Endothelial cell (in vitro differentiated cells): ENCODE data around the gene ZNF783. TPM values are rescaled to one million over a fixed set of nuclear protein-coding genes. Genes with fewer than 3 reads are reported as not detected.

ENCODE experiments used
- DNase-seq: peaks from one replicate; pipeline ENCODE4 v3.0.0; 2021; ENCODE audit warnings: low spot score
- H3K27ac Mint-ChIP-seq: one replicate; pipeline ENCODE4 v1.8.0; 2021; ENCODE audit warnings: mixed read lengths, inconsistent platforms; ENCODE audit not compliant: unreplicated experiment
- H3K27me3 Mint-ChIP-seq: one replicate; pipeline ENCODE4 v1.8.0; 2021; ENCODE audit warnings: mild to moderate bottlenecking, moderate library complexity, mixed read lengths, inconsistent platforms; ENCODE audit not compliant: unreplicated experiment
- H3K36me3 Mint-ChIP-seq: one replicate; pipeline ENCODE4 v1.8.0; 2021; ENCODE audit warnings: mild to moderate bottlenecking, low read depth, mixed read lengths, inconsistent platforms; ENCODE audit not compliant: unreplicated experiment
- H3K4me1 Mint-ChIP-seq: one replicate; pipeline ENCODE4 v1.8.0; 2021; ENCODE audit warnings: mild to moderate bottlenecking, mixed read lengths, inconsistent platforms; ENCODE audit not compliant: unreplicated experiment
- H3K4me3 Mint-ChIP-seq: one replicate; pipeline ENCODE4 v1.8.0; 2021; ENCODE audit warnings: mild to moderate bottlenecking, mixed read lengths, inconsistent platforms; ENCODE audit not compliant: unreplicated experiment
- H3K9me3 Mint-ChIP-seq: one replicate; pipeline ENCODE4 v1.8.0; 2021; ENCODE audit warnings: mixed read lengths, inconsistent platforms; ENCODE audit not compliant: unreplicated experiment
- total RNA-seq: library from RNA; stranded (reverse); fragmentation: NEBNext Ultra II Directional; extraction: Animal tissue kit (Norgen Biotek cat#: 25700); gene quantifications from one replicate; pipeline ENCODE4 v1.2.1, GENCODE V29; 2021; ENCODE audit not compliant: unreplicated experiment
- TF ChIP-seq, protein P1 (sequence below): fragments of 200-600 bp; sonication (generic); IDR thresholded peaks from one replicate; pipeline ENCODE4 v1.5.0; 2021; ENCODE audit warnings: antibody characterized with exemption; ENCODE audit not compliant: unreplicated experiment

ZNF783 gene
- total RNA-seq, 1 donor from 2014 or later, result 15.3 TPM

DNA sequence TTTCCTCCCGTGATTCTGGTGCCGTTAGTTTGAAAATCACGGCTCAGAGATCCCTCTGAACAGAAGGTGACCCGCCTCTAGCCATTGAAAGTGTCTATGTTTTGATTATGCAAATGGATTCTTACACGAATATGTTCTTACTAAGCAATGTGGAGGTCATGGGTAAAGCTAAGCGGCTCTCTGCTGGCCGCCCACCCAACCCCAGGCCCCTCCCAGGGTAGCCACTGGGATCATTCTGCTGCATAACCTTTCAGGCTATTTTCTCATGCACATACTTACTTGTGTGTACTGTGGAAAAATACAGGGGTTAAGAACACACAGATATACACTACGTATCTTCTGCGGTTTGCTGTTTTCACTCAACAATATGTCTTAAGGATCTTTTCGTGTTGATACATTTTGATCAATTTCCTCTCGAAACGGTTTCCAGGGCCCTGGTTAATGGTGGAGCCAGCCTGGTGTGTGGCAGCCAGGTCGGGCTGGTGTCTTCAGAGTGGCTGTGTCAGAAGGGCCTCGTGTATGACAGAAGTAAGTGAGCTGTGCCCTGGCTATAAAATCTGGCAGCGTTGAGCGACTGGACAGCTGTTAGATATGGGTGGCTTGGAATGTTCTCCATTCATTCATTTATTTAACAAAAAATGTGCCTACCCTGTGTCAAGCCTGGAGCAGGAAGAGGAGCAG, 29.9 kb downstream of the ZNF783 start:
- Mint-ChIP-seq H3K27ac (no peak overlapping the region), H3K9me3 (no peaks in the 10 kb centered on the region), H3K36me3 (peaks cover 12% of the 10 kb centered on the region), H3K4me3 (no peak overlapping the region), H3K4me1 (no peaks in the 10 kb centered on the region), H3K27me3 (peaks cover 10% of the 10 kb centered on the region)
- DNase-seq, result no peak
- TF ChIP-seq, protein P1, sequence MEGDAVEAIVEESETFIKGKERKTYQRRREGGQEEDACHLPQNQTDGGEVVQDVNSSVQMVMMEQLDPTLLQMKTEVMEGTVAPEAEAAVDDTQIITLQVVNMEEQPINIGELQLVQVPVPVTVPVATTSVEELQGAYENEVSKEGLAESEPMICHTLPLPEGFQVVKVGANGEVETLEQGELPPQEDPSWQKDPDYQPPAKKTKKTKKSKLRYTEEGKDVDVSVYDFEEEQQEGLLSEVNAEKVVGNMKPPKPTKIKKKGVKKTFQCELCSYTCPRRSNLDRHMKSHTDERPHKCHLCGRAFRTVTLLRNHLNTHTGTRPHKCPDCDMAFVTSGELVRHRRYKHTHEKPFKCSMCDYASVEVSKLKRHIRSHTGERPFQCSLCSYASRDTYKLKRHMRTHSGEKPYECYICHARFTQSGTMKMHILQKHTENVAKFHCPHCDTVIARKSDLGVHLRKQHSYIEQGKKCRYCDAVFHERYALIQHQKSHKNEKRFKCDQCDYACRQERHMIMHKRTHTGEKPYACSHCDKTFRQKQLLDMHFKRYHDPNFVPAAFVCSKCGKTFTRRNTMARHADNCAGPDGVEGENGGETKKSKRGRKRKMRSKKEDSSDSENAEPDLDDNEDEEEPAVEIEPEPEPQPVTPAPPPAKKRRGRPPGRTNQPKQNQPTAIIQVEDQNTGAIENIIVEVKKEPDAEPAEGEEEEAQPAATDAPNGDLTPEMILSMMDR, result no peak

DNA sequence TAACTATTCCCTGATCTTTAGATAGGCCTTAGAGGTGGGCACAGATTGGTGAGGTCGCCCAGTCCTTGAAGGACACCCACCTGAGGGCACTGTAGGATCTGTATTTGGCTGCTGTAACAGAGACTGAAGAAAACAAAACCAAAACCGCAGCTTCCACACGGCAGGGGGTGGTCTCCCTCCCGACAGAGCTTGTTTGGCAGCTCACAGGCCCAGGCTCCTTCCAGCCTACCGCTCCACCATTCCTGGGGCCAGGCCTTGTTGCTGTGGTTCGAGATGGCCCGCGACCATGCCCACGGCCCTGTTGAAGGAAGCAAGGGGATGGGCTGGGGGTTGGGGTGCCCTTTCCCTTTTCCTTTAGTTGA, 30.4 kb downstream of the ZNF783 start:
- Mint-ChIP-seq H3K27ac (no peak overlapping the region), H3K4me3 (no peak overlapping the region)
- TF ChIP-seq, protein P1, result no peak

DNA sequence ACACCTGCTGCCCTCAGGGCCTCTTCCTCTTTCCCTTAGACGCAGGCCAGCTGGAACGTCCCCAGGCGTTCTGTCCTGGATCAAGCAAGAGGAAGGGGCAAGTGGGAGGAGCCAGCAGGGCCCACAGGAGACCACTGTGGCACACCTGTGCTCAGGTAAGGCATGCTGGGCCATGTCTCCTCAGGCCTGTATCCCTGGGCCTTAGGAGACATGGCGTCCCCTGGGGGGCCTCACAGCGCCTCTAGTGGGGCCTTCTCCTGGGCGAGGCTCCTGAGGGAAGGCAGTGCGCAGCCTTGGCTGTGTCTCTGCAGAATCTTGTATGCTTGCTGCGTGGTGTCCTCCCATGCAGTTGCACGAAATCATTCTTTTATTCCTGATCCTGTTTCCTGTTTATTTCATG, 31.3 kb downstream of the ZNF783 start:
- DNase-seq, result no peak
- H3K36me3 Mint-ChIP-seq, result peaks cover 12% of the 10 kb centered on the region
- peak overlapping the region; percentile 13 for H3K4me3 Mint-ChIP-seq
- TF ChIP-seq, protein P1, result no peak
- no peaks in the 10 kb centered on the region for H3K9me3 Mint-ChIP-seq
- H3K27ac Mint-ChIP-seq, result no peak overlapping the region
- no peaks in the 10 kb centered on the region for H3K4me1 Mint-ChIP-seq
- H3K27me3 Mint-ChIP-seq, result peaks cover 4% of the 10 kb centered on the region

More for the DNA sequence above, 30.4 kb downstream of the ZNF783 start:
- H3K4me1 Mint-ChIP-seq, result no peaks in the 10 kb centered on the region
- no peaks in the 10 kb centered on the region for H3K9me3 Mint-ChIP-seq
- no peak for DNase-seq
- peaks cover 17% of the 10 kb centered on the region for H3K36me3 Mint-ChIP-seq
- peaks cover 10% of the 10 kb centered on the region for H3K27me3 Mint-ChIP-seq

DNA sequence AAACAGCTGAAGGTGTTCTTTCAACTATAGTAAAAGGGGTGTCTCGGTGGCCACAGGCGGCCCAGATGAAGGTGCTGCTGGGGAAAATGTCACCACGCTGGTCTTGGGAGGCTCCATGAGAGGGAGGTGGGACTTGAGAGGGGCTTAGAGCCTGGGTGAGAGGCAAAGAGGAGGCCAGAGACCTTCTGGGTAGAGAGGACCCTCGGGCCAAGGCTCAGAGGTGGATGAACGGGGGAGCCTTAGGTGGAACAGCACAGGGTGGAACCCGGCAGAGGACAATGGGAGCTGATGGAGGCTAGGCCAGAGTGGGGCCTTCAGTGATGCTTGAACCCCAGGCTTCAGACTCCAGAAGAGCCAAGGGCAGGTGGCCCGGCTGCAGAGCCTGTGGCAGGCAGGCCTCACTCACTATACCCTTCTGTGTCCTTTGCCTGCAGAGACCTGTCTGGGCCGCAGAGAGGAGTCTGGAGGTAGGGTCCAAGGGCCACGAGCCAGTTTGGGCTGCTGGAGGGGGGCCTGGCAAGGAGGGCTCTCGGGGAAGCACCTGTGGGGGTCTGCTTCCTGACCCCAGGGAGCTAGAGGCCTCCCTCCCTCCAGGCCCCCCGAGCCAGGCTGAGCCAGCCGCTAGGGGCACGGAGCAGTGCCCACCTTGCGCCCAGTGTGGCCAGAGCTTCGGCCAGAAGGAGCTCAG, 32.1 kb downstream of the ZNF783 start:
- Mint-ChIP-seq H3K4me1 (no peaks in the 10 kb centered on the region), H3K27me3 (peaks cover 4% of the 10 kb centered on the region), H3K36me3 (peaks cover 12% of the 10 kb centered on the region), H3K9me3 (no peaks in the 10 kb centered on the region), H3K27ac (peak overlapping the region; percentile 39), H3K4me3 (peak overlapping the region; percentile 13)
- TF ChIP-seq, protein P1, result no peak
- DNase-seq, result no peak
